ENCODE data around the gene PRKACA.
"Not testable (repeated sequence)": the region's sequence is repeated elsewhere in the genome, so short reads cannot be mapped to it uniquely, and the experiment has no call there.

PRKACA gene

DNA sequence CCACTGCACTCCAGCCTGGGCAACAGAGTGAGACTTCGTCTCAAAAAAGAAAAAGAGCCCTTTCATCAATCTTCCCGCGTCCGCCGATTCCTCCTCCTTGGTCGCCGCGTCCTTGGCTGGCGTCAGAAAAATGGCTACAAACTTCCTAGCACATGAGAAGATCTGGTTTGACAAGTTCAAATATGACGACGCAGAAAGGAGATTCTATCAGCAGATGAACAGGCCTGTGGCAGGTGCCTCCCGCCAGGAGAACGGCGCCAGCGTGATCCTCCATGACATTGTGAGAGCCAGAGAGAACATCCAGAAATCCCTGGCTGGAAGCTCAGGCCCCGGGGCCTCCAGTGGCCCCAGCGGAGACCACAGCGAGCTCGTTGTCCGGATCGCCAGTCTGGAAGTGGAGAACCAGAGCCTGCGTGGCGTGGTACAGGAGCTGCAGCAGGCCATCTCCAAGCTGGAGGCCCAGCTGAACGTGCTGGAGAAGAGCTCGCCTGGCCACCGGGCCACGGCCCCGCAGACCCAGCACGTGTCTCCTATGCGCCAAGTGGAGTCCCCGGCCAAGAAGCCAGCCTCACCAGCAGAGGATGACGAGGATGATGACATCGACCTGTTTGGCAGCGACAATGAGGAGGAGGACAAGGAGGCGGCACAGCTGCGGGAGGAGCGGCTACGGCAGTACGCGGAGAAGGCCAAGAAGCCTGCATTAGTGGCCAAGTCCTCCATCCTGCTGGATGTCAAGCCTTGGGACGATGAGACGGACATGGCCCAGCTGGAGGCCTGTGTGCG, 47.1 kb downstream of the PRKACA start:
- no peak for DNase-seq (ENCODE audit: low read depth in 3 of 3)

DNA sequence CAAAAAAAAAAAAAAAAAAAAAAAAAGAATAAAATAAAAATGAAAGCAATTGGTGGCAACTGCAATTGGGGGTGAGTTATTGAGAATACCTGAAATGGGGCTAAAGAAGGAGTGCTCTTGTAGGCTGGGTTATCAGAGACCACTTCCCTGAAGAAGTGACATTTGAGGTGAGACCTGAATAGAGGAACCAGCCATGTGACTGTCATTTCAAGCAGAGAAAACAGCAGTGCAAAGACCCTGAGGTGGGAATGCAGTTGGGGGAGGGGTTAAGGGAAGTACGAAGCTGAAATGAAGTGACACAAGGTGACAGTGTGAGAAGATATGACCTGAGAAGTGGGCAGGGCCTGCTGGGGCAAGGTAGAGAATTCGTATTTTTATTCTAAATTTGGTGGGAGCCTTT, 51.4 kb downstream of the PRKACA start:
- DNase-seq (ENCODE audit: low read depth in 3 of 3): no peak

- no peak for DNase-seq (ENCODE audit: low read depth in 3 of 3)
Measured at GRCh38 chr19:14063105-14063504, 54.5 kb downstream of the PRKACA start.

DNA sequence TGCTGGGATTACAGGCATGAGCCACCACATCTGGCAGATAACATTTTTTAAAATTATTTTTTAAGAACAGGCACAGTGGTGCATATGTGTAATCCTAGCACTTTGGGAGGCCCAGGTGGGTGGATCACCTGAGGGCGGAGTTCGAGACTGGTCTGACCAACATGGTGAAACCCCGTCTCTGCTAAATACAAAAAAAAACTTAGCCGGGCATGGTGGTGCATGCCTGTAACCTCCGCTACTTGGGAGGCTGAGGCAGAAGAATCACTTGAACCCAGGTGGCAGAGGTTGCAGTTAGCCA, 55.1 kb downstream of the PRKACA start:
- DNase-seq (ENCODE audit: low read depth in 3 of 3): no peak

- no peak for DNase-seq (ENCODE audit: low read depth in 3 of 3)
Measured at GRCh38 chr19:14061751-14062557, 55.6 kb downstream of the PRKACA start, which contains the start of gene PALM3. PALM3 (minus strand) TSS chr19:14062076; CDS start chr19:14061980, 96 bp downstream.

- no peak for DNase-seq (ENCODE audit: low read depth in 3 of 3)
Measured at GRCh38 chr19:14061081-14061749, 56.3 kb downstream of the PRKACA start.

DNA sequence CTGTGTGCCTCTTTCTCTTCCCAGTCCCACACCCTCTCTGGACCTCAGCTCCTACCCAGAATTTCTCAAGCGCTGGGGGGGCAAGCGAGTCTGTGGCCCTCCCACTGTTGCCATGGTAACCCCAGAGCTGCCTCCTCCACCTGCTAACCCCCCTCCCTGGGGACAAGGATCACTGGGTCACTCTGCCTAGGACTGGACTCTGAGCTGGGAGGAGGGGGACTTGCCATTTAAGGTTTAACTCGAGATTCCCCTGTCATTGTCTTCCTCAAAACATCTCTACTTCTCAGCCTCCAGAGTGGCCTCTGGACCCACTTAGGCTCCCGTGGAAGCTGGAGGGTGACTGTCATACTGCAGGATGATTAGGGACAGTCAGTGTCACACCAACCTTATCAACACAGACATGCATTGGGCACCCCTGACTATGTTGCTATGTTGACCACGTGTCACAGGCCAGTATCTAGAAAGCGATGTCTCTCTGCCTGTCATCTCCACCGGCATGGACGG, 57.9 kb downstream of the PRKACA start:
- DNase-seq (ENCODE audit: low read depth in 3 of 3): no peak

GRCh38 chr19:14059093-14059480, 58.5 kb downstream of the PRKACA start:
- DNase-seq (ENCODE audit: low read depth in 3 of 3): peak in 1 of 3 experiments; percentile 54

- DNase-seq (ENCODE audit: low read depth in 3 of 3): no peak
Measured at GRCh38 chr19:14058182-14059092, 59.1 kb downstream of the PRKACA start.

GRCh38 chr19:14056741-14057356, 60.7 kb downstream of the PRKACA start:
- DNase-seq (ENCODE audit: low read depth in 3 of 3): no peak

- no peak for DNase-seq (ENCODE audit: low read depth in 3 of 3)
Measured at GRCh38 chr19:14056069-14056666, 61.4 kb downstream of the PRKACA start.

- no peak for DNase-seq (ENCODE audit: low read depth in 3 of 3)
Measured at GRCh38 chr19:14055396-14055795, 62.2 kb downstream of the PRKACA start.

- no peak for DNase-seq (ENCODE audit: low read depth in 3 of 3)
Measured at GRCh38 chr19:14054721-14055120, 62.8 kb downstream of the PRKACA start.

- no peak for DNase-seq (ENCODE audit: low read depth in 3 of 3)
Measured at GRCh38 chr19:14054099-14054498, 63.5 kb downstream of the PRKACA start.

- DNase-seq (ENCODE audit: low read depth in 3 of 3): no peak
Measured at GRCh38 chr19:14053500-14053899, 64.1 kb downstream of the PRKACA start.

GRCh38 chr19:14053032-14053431, 64.5 kb downstream of the PRKACA start:
- no peak for DNase-seq (ENCODE audit: low read depth in 3 of 3)

DNA sequence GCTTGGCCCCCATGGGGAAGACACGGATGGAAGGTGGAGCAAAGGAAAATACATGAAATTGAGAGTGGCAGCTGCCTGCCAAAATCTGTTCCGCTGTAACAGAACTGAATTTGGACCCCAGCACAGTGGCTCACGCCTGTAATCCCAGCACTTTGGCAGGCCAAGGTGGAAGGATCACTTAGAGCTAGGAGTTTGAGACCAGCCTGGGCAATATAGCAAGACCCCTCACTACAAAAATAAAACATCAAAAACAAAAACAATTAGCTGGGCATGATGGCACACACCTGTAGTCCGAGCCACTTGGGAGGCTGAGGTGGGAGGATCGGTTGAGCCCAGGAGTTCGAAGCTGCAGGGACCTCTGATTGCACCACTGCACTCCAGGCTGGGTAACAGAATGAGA, 65.1 kb downstream of the PRKACA start:
- no peak for DNase-seq (ENCODE audit: low read depth in 3 of 3)

DNA sequence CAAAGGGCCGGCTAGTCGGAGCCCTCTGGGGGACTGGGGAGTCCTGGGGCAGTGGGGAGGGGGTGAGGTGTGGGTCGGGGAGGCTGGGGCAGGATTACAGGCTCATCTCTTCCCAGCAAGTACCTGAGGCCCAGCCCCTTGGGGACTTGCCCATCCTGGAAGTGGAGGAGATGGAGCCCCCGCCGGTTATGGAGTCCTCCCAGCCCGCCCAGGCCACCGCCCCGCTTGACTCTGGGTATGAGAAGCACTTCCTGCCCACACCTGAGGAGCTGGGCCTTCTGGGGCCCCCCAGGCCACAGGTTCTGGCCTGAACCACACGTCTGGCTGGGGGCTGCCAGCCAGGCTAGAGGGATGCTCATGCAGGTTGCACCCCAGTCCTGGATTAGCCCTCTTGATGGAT, 65.6 kb downstream of the PRKACA start:
- DNase-seq (ENCODE audit: low read depth in 3 of 3): no peak

DNA sequence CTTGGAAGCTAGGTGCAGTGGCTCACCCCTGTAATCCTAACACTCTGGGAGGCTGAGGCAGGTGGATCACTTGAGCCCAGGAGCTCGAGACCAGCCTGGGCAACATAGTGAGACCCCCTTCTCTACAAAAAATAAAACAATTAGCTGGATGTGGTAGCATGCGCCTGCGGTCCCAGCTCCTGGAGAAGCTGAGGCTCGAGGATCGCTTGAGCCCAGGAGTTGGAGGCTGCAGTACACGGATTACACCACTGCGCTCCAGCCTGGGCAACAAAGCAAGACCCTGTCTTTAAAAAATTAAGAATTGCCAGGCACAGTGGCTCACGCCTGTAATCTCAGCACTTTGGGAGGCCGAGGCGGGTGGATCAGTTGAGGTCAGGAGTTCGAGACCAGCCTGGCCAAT, 66.6 kb downstream of the PRKACA start:
- not testable (repeated sequence) for DNase-seq (ENCODE audit: low read depth in 3 of 3)

DNA sequence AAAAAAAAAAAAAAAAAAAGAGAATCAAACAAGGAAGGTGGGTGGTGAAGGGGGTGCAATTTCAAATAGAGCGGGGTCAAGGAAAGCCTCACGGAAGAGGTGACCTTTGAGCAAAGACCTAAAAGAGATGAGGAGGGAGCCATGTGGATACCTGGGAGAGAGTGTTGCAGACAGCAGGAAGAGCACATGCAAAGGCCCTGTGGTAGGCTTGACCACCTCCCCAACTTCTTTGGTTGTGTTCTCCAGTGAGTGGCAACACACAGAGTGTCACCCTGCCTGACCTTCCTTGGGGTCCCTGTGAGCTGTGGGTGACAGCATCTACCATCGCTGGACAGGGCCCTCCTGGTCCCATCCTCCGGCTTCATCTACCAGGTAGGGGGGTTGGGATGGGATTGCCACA, 67.0 kb downstream of the PRKACA start:
- DNase-seq (ENCODE audit: low read depth in 3 of 3): no peak
